Activated gamma-delta T cell (primary cell): ENCODE data around the gene GJD4.

ENCODE experiments used
- DNase-seq: peaks from one replicate; lab custom pipeline; 2025; lab: John Stamatoyannopoulos, UW

The GJD4 gene

DNA sequence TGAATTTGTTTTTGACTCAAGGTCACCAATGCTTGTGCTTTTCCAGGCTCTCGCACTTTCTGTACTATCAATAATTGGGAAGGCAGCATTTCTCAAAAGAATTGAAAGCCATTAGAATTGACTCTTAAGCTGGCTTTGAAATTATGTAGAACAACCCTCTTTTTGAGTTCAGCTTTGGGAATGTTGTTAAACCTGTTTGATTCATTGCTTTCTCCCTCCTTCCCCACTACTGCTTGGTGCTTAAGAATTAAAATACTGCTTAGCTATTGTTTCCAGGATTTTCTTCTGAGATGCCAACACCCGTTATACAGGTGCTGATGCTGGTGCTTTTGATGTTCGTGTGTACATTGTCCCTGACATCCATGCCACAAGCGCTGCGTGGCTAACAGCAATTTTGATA, 52.5 kb downstream of the GJD4 start:
- no peak for DNase-seq
